ENCODE data around the gene CSRP2.

Gene CSRP2

GRCh38 chr12:76859611-76860010 is 19.2 kb downstream of the CSRP2 start:
- no peak for DNase-seq

- DNase-seq: no peak
Observed at GRCh38 chr12:76856018-76856644, 22.7 kb downstream of the CSRP2 start.

DNA sequence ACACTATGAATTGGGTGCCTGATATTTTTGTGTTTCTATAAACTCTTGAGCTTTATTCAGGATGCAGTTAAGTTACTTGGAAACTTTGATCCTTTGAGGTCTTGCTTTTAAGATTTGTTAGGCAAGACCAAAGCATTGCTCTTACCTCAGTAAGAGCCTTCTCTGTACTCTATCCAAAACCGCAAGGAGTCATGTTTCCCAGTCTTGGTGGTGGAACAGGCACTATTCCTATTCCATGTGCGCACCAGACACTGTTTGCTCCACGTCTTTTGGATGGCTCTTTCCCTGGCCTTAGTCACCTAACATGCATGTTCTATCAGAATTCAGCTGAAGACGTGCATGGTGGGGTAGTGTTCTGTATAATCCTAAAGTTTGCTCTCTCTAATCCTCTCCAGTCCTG is 23.5 kb downstream of the CSRP2 start:
- DNase-seq: no peak

GRCh38 chr12:76852106-76852505 is 26.7 kb downstream of the CSRP2 start:
- DNase-seq: no peak

DNA sequence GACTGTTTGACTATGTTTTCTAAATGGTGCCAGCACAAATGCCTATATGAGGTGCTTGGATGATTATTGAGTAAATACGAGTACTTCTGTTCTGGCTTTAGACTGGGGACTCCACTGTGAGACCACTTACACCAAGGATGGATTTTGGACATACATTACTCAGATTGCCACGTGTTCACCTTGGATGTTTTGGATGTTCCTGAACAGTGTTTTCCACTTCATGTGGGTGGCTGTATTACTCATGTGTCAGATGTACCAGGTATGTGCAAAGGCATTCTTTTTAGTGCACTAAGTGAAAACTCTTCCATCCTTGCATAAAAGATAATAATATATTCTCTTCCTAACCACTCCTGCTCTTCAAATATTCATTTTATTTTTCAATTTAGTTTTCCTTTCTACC is 30.7 kb downstream of the CSRP2 start:
- no peak for DNase-seq

GRCh38 chr12:76847260-76847659 is 31.6 kb downstream of the CSRP2 start:
- no peak for DNase-seq

DNA sequence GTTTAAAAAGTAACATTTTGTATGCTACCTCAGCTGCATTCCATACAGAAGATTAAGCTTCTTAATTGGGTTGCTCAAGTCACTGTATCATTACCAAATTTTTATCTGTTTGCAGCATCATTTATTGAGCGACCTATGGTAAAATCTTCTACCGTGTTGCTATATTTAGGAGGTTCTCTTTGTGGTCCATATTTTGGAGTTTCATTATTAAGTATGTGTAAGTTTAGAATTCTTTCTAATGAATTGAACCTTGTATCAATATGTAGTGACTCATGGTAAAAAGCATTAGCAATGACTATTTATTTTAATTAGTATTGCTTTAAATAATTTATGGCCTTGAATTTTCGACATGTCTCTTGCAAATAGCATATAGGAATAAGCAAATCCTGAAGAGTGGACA is 42.2 kb downstream of the CSRP2 start:
- no peak for DNase-seq

DNA sequence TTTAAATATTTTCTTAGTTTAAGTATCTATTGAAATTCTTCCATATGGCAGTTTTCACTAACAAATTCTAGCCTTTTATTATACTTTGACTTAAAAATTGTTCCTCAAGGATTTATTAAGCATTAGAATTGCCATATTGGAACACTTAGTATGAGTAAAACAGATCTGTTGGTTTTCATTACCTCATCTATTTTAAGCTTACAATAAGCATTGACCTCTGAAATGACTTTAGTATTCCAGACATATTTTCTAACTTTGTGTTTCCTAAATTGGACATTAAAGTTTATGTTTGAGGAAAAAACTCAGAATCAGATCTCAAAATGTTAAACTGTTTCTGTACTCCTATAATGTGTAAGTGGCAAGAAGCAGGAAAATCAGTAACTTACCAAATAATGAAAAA is 48.4 kb downstream of the CSRP2 start:
- DNase-seq: no peak

GRCh38 chr12:76820888-76821482 is 57.8 kb downstream of the CSRP2 start:
- no peak for DNase-seq

DNA sequence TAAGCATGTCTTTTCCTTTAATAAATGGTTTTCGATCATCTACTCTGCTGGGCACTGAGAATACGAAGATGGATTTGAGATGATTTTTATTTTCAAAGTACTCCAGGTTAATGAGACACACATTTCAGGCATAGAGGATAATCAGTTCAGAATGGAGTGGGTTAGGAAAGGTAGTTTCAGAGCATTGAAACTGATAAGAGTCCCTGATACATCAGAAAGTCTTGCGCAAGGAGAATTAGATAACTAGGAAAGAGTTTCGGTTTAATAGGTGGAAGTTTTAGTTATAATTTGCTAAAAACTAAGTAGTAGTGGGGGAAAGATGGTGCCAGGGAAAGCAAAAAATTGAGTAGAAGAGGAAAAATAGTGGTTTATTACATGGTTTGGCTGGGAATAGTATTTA is 64.8 kb downstream of the CSRP2 start:
- no peak for DNase-seq

DNA sequence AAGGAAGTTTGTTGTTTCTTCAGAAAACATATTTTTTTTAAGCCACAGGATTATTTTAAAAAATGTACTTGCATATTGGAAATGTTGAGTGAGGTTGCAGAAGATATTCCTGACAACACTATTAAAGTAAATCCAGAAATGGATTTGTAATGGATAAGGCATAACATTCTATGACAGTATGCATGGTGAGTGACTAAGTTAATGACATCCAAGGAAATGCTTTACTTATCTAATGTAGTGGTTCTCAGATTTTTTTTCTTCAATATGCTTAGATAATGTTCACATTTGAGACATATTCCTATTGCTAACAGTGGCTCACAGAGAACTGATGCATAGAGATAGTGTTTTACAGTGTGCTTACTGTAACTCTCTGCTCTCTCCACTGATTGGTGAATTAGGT is 65.6 kb downstream of the CSRP2 start:
- DNase-seq: no peak

GRCh38 chr12:76811976-76812375 is 66.8 kb downstream of the CSRP2 start:
- no peak for DNase-seq

DNA sequence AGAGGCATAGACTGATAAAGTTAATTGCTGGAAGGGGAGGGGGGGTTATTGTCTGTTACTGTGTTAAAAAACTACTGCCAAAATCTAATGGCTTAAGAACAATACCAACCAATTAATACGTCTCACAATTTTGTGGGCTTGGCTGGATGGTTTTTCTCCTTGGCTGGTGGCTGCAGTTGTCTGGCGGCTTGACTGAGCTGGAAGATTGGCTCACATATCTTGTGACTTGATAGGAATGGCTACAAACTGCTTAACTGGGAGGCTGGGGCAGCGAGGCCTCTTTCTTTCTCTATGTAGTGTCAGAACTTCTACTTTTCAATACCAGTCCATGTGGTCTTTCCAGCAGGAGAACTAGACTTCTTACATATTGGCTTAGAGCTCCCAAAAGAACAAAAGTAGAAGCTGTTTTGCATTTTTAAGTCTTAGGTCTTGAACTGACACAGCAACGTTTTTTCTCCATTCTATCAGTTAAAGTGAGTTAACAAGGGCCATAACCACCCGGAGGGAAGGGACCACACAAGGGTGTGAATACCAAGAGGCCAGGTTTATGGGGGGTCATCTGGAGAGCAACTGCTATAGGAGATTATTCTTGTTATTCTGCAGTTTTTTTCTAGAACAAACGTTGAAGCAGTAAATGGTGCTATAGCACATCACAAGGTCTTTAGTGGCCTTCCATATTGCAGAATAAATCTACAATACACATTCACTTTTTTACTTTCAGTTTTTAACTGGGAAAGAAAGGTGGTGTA is 68.0 kb downstream of the CSRP2 start:
- no peak for DNase-seq

Measured in NCI-H1048 (cell line).